Activated naive CD4-positive, alpha-beta T cell treated with anti-CD3 and anti-CD28 coated beads, Interleukin-2, amount 50 U/mL, for 24 hours (primary cell): ENCODE measurements around the gene SDCBP2.
"Not testable (repeated sequence)": the region's sequence is repeated elsewhere in the genome, so short reads cannot be mapped to it uniquely, and the experiment has no call there.

ENCODE experiments used
- H3K27ac Mint-ChIP-seq: one replicate; pipeline ENCODE4 v1.8.0; 2021; ENCODE audit warnings: mild to moderate bottlenecking, mixed read lengths
- H3K27me3 Mint-ChIP-seq: one replicate; pipeline ENCODE4 v1.8.0; 2021; ENCODE audit warnings: mixed read lengths
- H3K36me3 Mint-ChIP-seq: one replicate; pipeline ENCODE4 v1.8.0; 2021; ENCODE audit warnings: mixed read lengths
- H3K4me1 Mint-ChIP-seq: one replicate; pipeline ENCODE4 v1.8.0; 2021; ENCODE audit warnings: mixed read lengths
- H3K4me3 Mint-ChIP-seq: one replicate; pipeline ENCODE4 v1.8.0; 2021; ENCODE audit warnings: mild to moderate bottlenecking, mixed read lengths
- H3K9me3 Mint-ChIP-seq: one replicate; pipeline ENCODE4 v1.8.0; 2021; ENCODE audit warnings: mixed read lengths

The SDCBP2 gene

GRCh38 chr20:1368448-1369199, 39.7 kb upstream of the SDCBP2 start:
- Mint-ChIP-seq H3K4me3 (no peak overlapping the region), H3K9me3 (no peaks in the 10 kb centered on the region), H3K27me3 (no peaks in the 10 kb centered on the region), H3K4me1 (peaks cover 56% of the 10 kb centered on the region), H3K27ac (peak overlapping the region; percentile 77), H3K36me3 (peaks cover 39% of the 10 kb centered on the region)

- H3K4me1 Mint-ChIP-seq, result peaks cover 58% of the 10 kb centered on the region
- H3K36me3 Mint-ChIP-seq, result peaks cover 38% of the 10 kb centered on the region
- no peak overlapping the region for H3K4me3 Mint-ChIP-seq
- no peak overlapping the region for H3K27ac Mint-ChIP-seq
- no peaks in the 10 kb centered on the region for H3K27me3 Mint-ChIP-seq
- H3K9me3 Mint-ChIP-seq, result no peaks in the 10 kb centered on the region
Measured at GRCh38 chr20:1367479-1367878, 38.5 kb upstream of the SDCBP2 start.

- Mint-ChIP-seq H3K9me3 (no peaks in the 10 kb centered on the region), H3K36me3 (peaks cover 48% of the 10 kb centered on the region), H3K4me3 (peak overlapping the region; percentile 45), H3K27ac (peak overlapping the region; percentile 82), H3K4me1 (peaks cover 77% of the 10 kb centered on the region), H3K27me3 (no peaks in the 10 kb centered on the region)
Measured at GRCh38 chr20:1364106-1364505, 35.2 kb upstream of the SDCBP2 start.

GRCh38 chr20:1363522-1363921, 34.6 kb upstream of the SDCBP2 start:
- Mint-ChIP-seq H3K36me3 (peaks cover 45% of the 10 kb centered on the region), H3K9me3 (no peaks in the 10 kb centered on the region), H3K4me3 (no peak overlapping the region), H3K27ac (no peak overlapping the region), H3K4me1 (peaks cover 83% of the 10 kb centered on the region), H3K27me3 (no peaks in the 10 kb centered on the region)

- no peak overlapping the region for H3K4me3 Mint-ChIP-seq
- peaks cover 41% of the 10 kb centered on the region for H3K36me3 Mint-ChIP-seq
- H3K9me3 Mint-ChIP-seq, result no peaks in the 10 kb centered on the region
- no peaks in the 10 kb centered on the region for H3K27me3 Mint-ChIP-seq
- peaks cover 84% of the 10 kb centered on the region for H3K4me1 Mint-ChIP-seq
- H3K27ac Mint-ChIP-seq, result peak overlapping the region; percentile 70
Measured at GRCh38 chr20:1362484-1362883, 33.5 kb upstream of the SDCBP2 start.

- peak overlapping the region; percentile 32 for H3K27ac Mint-ChIP-seq
- peaks cover 38% of the 10 kb centered on the region for H3K36me3 Mint-ChIP-seq
- H3K4me1 Mint-ChIP-seq, result peaks cover 84% of the 10 kb centered on the region
- no peaks in the 10 kb centered on the region for H3K27me3 Mint-ChIP-seq
- H3K9me3 Mint-ChIP-seq, result no peaks in the 10 kb centered on the region
- no peak overlapping the region for H3K4me3 Mint-ChIP-seq
Measured at GRCh38 chr20:1360094-1360846, 31.3 kb upstream of the SDCBP2 start.

- Mint-ChIP-seq H3K27ac (peak overlapping the region; percentile 82), H3K4me1 (peaks cover 67% of the 10 kb centered on the region), H3K9me3 (peaks cover 6% of the 10 kb centered on the region), H3K27me3 (no peaks in the 10 kb centered on the region), H3K4me3 (peak overlapping the region; percentile 70), H3K36me3 (peaks cover 51% of the 10 kb centered on the region)
Measured at GRCh38 chr20:1357921-1358671, 29.2 kb upstream of the SDCBP2 start.

- H3K9me3 Mint-ChIP-seq, result peaks cover 12% of the 10 kb centered on the region
- H3K27me3 Mint-ChIP-seq, result no peaks in the 10 kb centered on the region
- peaks cover 57% of the 10 kb centered on the region for H3K4me1 Mint-ChIP-seq
- H3K36me3 Mint-ChIP-seq, result peaks cover 59% of the 10 kb centered on the region
- H3K27ac Mint-ChIP-seq, result no peak overlapping the region
- H3K4me3 Mint-ChIP-seq, result no peak overlapping the region
Measured at GRCh38 chr20:1353956-1354355, 25.0 kb upstream of the SDCBP2 start.

- peak overlapping the region; percentile 30 for H3K4me3 Mint-ChIP-seq
- H3K36me3 Mint-ChIP-seq, result peaks cover 25% of the 10 kb centered on the region
- peaks cover 4% of the 10 kb centered on the region for H3K9me3 Mint-ChIP-seq
- H3K27me3 Mint-ChIP-seq, result no peaks in the 10 kb centered on the region
- H3K27ac Mint-ChIP-seq, result no peak overlapping the region
- H3K4me1 Mint-ChIP-seq, result peaks cover 48% of the 10 kb centered on the region
Measured at GRCh38 chr20:1346315-1346969, 17.5 kb upstream of the SDCBP2 start.

GRCh38 chr20:1345756-1346093, 16.8 kb upstream of the SDCBP2 start:
- H3K4me1 Mint-ChIP-seq, result peaks cover 41% of the 10 kb centered on the region
- H3K27me3 Mint-ChIP-seq, result no peaks in the 10 kb centered on the region
- H3K36me3 Mint-ChIP-seq, result peaks cover 18% of the 10 kb centered on the region
- peaks cover 4% of the 10 kb centered on the region for H3K9me3 Mint-ChIP-seq
- H3K27ac Mint-ChIP-seq, result no peak overlapping the region
- H3K4me3 Mint-ChIP-seq, result no peak overlapping the region

- no peak overlapping the region for H3K27ac Mint-ChIP-seq
Measured at GRCh38 chr20:1345030-1345755, 16.3 kb upstream of the SDCBP2 start.

GRCh38 chr20:1343446-1344124, 14.6 kb upstream of the SDCBP2 start:
- H3K27ac Mint-ChIP-seq, H3K36me3 Mint-ChIP-seq, H3K9me3 Mint-ChIP-seq, H3K27me3 Mint-ChIP-seq, H3K4me3 Mint-ChIP-seq: not testable (repeated sequence)
- H3K4me1 Mint-ChIP-seq, result peaks cover 36% of the 10 kb centered on the region

More at GRCh38 chr20:1345030-1345755, 16.3 kb upstream of the SDCBP2 start:
- Mint-ChIP-seq H3K4me3 (no peak overlapping the region), H3K4me1 (peaks cover 36% of the 10 kb centered on the region), H3K27me3 (no peaks in the 10 kb centered on the region), H3K36me3 (peaks cover 12% of the 10 kb centered on the region), H3K9me3 (peaks cover 4% of the 10 kb centered on the region)

GRCh38 chr20:1341561-1342265, 12.8 kb upstream of the SDCBP2 start:
- peaks cover 32% of the 10 kb centered on the region for H3K4me1 Mint-ChIP-seq
- no peaks in the 10 kb centered on the region for H3K9me3 Mint-ChIP-seq
- H3K27me3 Mint-ChIP-seq, result no peaks in the 10 kb centered on the region
- no peaks in the 10 kb centered on the region for H3K36me3 Mint-ChIP-seq
- no peak overlapping the region for H3K4me3 Mint-ChIP-seq
- H3K27ac Mint-ChIP-seq, result peak overlapping the region; percentile 88

- Mint-ChIP-seq H3K4me1 (peaks cover 24% of the 10 kb centered on the region), H3K27me3 (no peaks in the 10 kb centered on the region), H3K36me3 (no peaks in the 10 kb centered on the region), H3K4me3 (no peak overlapping the region), H3K9me3 (no peaks in the 10 kb centered on the region), H3K27ac (no peak overlapping the region)
Measured at GRCh38 chr20:1338801-1339200, 9.9 kb upstream of the SDCBP2 start.
